ENCODE results near the gene BCL2L14.
"Not testable (repeated sequence)": the region's sequence is repeated elsewhere in the genome, so short reads cannot be mapped to it uniquely, and the experiment has no call there.

BCL2L14 gene

GRCh38 chr12:12110923-12111555, 40.3 kb downstream of the BCL2L14 start:
- not testable (repeated sequence) for DNase-seq

GRCh38 chr12:12115514-12115913, 44.8 kb downstream of the BCL2L14 start:
- no peak for DNase-seq

GRCh38 chr12:12116677-12117076, 45.9 kb downstream of the BCL2L14 start:
- DNase-seq: no peak

- no peak for DNase-seq
Observed at GRCh38 chr12:12121061-12121460, 50.3 kb downstream of the BCL2L14 start.

DNA sequence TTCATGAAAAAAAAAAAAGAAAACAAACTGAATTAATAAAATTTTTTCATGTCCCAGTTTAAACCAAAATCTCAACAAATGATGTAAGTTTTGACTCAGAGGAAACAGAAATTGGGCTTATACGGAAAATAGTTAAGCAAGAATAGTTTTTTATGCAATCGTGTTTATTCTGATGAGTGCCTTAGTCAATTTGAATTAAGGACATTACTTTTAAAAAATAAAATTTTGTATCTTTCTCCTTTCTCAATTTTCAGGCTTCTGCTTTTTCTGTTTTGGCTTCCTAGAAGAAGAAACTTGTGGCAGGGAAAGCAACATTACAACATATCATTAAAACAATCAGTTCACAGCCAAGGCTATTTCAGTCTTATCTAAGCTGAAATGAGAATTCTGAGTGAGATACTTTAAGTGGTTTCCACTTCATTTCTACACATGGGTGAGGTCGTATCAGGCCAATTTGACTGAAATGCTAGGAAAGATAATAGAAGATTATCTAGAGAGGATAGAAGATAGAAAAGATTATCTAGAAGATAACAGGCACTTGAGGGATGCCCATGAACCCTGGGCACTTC, 52.4 kb downstream of the BCL2L14 start:
- DNase-seq: no peak

- DNase-seq: no peak
Observed at GRCh38 chr12:12126551-12126950, 55.8 kb downstream of the BCL2L14 start.

DNA sequence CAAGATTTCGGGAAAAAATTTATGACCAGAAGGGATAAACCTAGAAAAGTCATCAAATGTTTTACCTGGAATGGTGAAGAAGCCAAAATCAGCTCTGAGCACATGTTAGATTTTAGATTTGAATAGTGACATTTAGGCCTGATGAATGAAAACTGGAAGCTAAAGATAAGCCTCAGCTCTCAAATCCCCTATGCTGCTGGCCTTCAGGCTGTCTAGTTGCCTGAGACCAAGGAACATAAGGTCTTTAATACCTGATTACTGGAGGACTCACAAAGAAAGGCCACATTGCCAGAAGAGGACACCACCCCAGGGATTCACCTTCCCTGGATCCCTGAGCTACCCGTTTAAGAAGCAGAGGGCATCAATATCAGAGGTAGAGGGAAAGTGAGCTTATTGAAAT, 56.6 kb downstream of the BCL2L14 start:
- no peak for DNase-seq

GRCh38 chr12:12128670-12129069, 57.9 kb downstream of the BCL2L14 start:
- no peak for DNase-seq

- no peak for DNase-seq
Observed at GRCh38 chr12:12133259-12133658, 62.5 kb downstream of the BCL2L14 start.

- DNase-seq: no peak
Observed at GRCh38 chr12:12133785-12134184, 63.0 kb downstream of the BCL2L14 start.

GRCh38 chr12:12138203-12139154, 67.7 kb downstream of the BCL2L14 start:
- DNase-seq: no peak

- no peak for DNase-seq
Observed at GRCh38 chr12:12141000-12141399, 70.3 kb downstream of the BCL2L14 start.

- not testable (repeated sequence) for DNase-seq
Observed at GRCh38 chr12:12144531-12144930, 73.8 kb downstream of the BCL2L14 start.

DNA sequence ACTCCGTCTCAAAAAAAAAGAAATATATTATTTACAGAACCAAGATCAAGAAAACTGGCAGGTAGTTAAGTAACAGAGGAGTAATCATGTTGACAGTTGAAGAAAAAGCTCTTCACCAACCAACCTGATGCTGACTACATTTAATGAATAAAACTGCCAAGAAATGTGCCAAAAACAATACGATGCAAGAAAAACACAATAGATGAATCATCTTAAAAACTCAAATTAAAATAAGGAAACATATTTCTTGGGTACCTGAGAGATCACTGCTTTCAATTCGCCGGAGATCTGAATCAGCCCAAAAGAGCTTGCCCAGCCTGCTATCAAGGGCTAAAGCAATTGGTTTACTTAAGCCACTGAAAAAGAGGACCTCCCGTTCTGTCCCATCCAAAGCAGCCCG, 76.4 kb downstream of the BCL2L14 start:
- DNase-seq: no peak

Measured in hematopoietic multipotent progenitor cell treated with erythropoietin and hydrocortisone succinate and interleukin-3 and kit ligand, for 8 days (in vitro differentiated cells).